Epithelial cell of esophagus (primary cell): ENCODE measurements around the gene CLCNKB.
A peak's percentile ranks its signal among the peaks of the same experiment; 100 is the strongest.

ENCODE experiments used
- DNase-seq: peaks from one replicate; pipeline ENCODE4 v3.0.0; 2010; ENCODE audit warnings: low read depth
- H3K4me3 ChIP-seq: 2 replicates; pipeline ENCODE4 v1.5.1; 2011; ENCODE audit warnings: mild to moderate bottlenecking, low read length, control low read depth
- TF ChIP-seq, protein P1 (sequence below): IDR thresholded peaks from 2 replicates; pipeline ENCODE4 v1.5.1; 2011; ENCODE audit warnings: low read depth, mild to moderate bottlenecking, low read length, control low read depth, inconsistent platforms; ENCODE audit not compliant: insufficient read depth; ENCODE audit errors: missing control alignments

Gene CLCNKB

DNA sequence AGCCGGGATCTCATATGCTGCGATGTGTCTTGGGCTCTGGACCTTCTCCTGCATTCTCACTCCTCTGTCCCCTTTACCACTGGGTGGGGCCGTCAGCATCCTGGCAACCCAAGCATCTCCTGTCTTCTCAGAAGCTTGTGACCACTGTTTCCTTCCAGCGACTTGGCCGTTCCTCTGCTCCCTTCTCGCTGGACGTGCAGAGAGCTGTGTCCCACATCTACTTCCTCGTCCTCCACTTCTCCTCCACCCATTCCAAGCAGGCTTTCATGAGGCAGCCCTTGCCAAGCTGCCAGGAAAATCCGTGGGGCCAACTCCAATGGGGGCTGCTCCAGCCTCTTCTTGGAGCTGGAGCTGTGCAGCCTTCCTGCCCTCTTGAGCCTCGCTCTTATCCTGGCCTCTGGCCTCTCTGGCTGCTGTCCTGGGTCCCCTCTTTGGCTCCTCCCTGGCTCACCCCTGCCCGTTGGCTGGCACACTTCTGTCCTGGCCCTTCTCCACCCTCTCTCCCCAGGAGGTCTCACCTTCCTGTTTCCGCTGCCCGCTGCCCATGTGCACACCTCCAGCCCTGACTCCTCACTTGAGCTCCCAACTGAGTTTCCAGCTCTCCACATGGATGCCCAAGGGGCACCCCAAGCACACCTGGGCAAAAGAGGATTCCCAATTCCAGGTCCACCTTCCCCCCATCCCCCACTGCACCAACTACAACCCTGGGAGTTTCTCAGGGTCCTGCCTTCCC is 21.1 kb downstream of the CLCNKB start:
- DNase-seq = no peak
- no peak overlapping the region for H3K4me3 ChIP-seq
- TF ChIP-seq, protein P1, sequence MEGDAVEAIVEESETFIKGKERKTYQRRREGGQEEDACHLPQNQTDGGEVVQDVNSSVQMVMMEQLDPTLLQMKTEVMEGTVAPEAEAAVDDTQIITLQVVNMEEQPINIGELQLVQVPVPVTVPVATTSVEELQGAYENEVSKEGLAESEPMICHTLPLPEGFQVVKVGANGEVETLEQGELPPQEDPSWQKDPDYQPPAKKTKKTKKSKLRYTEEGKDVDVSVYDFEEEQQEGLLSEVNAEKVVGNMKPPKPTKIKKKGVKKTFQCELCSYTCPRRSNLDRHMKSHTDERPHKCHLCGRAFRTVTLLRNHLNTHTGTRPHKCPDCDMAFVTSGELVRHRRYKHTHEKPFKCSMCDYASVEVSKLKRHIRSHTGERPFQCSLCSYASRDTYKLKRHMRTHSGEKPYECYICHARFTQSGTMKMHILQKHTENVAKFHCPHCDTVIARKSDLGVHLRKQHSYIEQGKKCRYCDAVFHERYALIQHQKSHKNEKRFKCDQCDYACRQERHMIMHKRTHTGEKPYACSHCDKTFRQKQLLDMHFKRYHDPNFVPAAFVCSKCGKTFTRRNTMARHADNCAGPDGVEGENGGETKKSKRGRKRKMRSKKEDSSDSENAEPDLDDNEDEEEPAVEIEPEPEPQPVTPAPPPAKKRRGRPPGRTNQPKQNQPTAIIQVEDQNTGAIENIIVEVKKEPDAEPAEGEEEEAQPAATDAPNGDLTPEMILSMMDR = no peak

DNA sequence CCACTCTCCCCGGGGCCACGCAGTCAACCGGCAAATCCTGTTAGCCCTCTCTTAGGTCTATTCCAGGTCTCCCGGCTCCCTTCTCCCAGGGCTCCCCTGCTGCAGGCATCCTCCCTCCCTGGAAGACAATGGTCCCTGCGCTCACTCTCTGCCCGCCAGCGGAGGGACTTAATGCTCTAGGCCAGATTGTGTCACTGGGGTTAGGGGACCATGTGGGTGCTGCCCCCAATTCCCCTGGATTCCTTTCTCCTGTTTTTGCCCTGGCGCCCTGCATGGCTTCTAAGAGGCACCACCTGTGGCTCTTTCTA is 21.6 kb downstream of the CLCNKB start:
- DNase-seq = no peak
- TF ChIP-seq, protein P1 = no peak
- no peak overlapping the region for H3K4me3 ChIP-seq

DNA sequence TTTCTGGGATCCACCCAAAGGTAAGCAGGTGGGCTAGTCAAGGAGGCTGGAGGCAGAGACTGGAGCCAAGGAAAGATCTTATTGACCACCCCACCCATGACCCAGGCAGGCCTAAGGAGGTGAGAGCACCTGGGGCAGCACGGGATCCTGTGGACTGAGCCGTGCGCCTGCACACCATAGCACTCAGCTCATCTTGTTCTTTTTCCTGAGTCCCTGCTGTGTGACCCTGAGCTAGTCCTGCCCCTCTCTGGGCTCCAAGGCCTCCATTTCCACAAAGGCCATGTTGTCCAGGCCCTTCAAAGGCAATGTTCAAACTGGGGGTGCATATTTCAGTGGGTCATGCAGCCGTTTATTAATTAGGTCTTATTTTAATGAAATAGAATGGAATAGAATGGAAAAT is 22.7 kb downstream of the CLCNKB start:
- TF ChIP-seq, protein P1 = no peak
- no peak overlapping the region for H3K4me3 ChIP-seq
- DNase-seq = no peak

DNA sequence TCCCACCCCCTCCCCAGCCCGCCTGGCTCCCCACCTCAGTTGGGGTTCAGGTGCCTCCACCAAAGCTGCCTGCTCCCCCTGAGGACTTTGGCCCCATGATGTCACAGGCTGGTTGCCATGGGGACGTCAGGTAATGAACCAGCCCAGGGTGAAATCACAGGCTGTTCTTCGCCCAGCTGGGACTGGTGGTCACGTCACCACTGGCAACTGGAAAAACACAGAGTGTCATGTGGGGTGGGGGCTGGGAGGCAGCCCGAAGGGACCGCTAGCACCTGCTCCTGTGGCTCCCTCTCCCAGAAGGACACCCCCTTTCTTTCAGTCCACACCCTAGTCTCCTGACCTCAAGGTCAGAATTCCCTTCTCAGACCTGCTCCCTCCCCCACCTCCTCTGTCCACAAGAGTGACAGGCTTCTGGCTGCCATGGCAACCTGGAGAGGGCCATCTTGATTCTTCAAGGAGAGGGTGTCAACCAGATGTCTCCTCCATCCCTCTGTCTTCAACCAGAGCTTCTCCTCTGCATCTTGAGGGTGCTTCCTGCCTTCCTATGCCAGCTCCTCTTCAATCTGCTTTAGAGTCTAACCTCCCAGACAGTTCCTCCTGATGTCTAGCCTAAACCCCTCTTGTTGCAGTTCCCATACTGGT is 23.7 kb downstream of the CLCNKB start:
- no peak overlapping the region for H3K4me3 ChIP-seq
- TF ChIP-seq, protein P1 = no peak
- DNase-seq = peak; percentile 59

DNA sequence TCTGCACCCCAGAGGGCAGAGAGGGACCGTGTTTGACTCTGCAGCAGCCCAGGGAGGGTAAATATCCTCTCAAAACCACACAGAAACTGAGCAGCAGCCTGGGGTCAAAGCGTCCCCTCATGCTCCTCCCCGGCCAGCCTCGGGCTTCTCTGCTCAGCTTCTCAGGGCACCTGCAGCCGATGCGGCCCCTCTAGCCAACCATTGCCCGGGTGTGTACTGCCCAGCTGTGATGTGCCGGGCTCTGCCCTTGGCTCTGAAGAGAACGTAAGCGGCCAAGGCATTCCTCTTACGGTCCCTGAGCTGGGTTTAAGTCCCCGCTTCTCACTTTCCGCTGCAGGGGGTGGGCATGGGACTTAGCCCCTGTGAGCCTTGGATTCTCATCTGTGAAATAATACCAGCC is 24.4 kb downstream of the CLCNKB start:
- H3K4me3 ChIP-seq = no peak overlapping the region
- TF ChIP-seq, protein P1 = no peak
- no peak for DNase-seq

DNA sequence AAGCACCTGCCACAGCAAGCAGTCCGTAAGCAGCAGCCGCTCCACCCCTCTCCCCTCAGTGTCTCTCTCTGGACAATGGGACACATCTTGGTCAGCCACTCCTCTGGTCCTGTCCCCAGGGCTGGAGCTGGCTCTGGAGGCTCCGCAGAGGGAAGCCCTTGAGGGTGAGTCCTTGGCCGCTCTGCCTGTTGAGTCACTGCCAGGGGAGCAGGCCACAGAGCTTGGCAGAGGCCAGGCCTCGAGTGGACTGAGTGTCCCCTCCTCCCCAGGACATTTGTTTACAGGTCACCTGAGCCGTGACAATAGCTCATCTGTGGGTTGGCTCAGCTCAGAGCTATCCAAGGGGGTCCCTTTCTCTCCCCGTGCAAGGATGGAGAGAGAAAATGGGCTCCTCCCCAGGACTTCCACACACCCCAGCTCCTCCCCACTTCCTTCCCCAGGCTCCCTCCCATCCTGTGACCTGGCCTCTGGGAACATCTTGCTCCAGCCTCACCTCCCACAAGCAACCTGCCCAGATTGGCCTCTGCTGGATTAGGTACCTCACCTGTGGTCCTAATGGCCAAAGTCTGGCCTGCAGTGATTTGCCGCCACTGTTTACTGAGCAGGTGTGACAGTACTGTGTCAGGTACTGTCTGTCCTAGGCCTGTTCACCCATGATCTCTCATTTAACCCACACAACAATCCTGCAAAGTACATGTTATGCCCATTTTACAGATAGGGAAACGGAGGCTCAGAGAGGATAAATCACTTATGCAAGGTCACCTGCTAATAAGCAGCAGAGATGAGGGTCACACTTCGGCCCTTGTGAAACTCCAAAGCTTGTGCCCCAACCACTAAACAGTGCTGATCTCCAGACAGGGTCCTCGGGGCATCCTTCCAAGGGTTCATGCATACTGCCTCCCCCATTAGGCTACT is 25.0 kb downstream of the CLCNKB start:
- DNase-seq = no peak
- H3K4me3 ChIP-seq = no peak overlapping the region
- TF ChIP-seq, protein P1 = no peak
